Activated naive CD8-positive, alpha-beta T cell (primary cell): Measurements from ENCODE around the gene SLIT3.

Experiments
- H3K27ac Mint-ChIP-seq: one replicate; pipeline ENCODE4 v1.8.0; 2021; ENCODE audit warnings: mixed read lengths
- H3K27me3 Mint-ChIP-seq: one replicate; pipeline ENCODE4 v1.8.0; 2021; ENCODE audit warnings: mixed read lengths
- H3K36me3 Mint-ChIP-seq: one replicate; pipeline ENCODE4 v1.8.0; 2021; ENCODE audit warnings: mixed read lengths
- H3K4me1 Mint-ChIP-seq: one replicate; pipeline ENCODE4 v1.8.0; 2021; ENCODE audit warnings: low read depth, mixed read lengths
- H3K4me3 Mint-ChIP-seq: one replicate; pipeline ENCODE4 v1.8.0; 2021; ENCODE audit warnings: mild to moderate bottlenecking, mixed read lengths
- H3K9me3 Mint-ChIP-seq: one replicate; pipeline ENCODE4 v1.8.0; 2021; ENCODE audit warnings: low read depth, mixed read lengths

The SLIT3 gene

GRCh38 chr5:168944004-168944403, 356.9 kb downstream of the SLIT3 start:
- no peak overlapping the region for H3K27ac Mint-ChIP-seq
- H3K36me3 Mint-ChIP-seq = no peaks in the 10 kb centered on the region
- no peaks in the 10 kb centered on the region for H3K27me3 Mint-ChIP-seq
- no peak overlapping the region for H3K4me3 Mint-ChIP-seq
- H3K9me3 Mint-ChIP-seq = no peaks in the 10 kb centered on the region
- H3K4me1 Mint-ChIP-seq = no peaks in the 10 kb centered on the region

- Mint-ChIP-seq H3K4me3 (no peak overlapping the region), H3K36me3 (no peaks in the 10 kb centered on the region), H3K9me3 (no peaks in the 10 kb centered on the region), H3K27me3 (no peaks in the 10 kb centered on the region), H3K4me1 (no peaks in the 10 kb centered on the region), H3K27ac (no peak overlapping the region)
These were observed 357.7 kb downstream of the SLIT3 start for GRCh38 chr5:168943091-168943884.

GRCh38 chr5:168941901-168942300, 359.0 kb downstream of the SLIT3 start:
- H3K27ac Mint-ChIP-seq = no peak overlapping the region
- no peaks in the 10 kb centered on the region for H3K27me3 Mint-ChIP-seq
- H3K4me1 Mint-ChIP-seq = no peaks in the 10 kb centered on the region
- H3K36me3 Mint-ChIP-seq = no peaks in the 10 kb centered on the region
- no peaks in the 10 kb centered on the region for H3K9me3 Mint-ChIP-seq
- H3K4me3 Mint-ChIP-seq = no peak overlapping the region

- H3K27ac Mint-ChIP-seq = no peak overlapping the region
- H3K9me3 Mint-ChIP-seq = no peaks in the 10 kb centered on the region
- no peak overlapping the region for H3K4me3 Mint-ChIP-seq
- H3K27me3 Mint-ChIP-seq = no peaks in the 10 kb centered on the region
- no peaks in the 10 kb centered on the region for H3K4me1 Mint-ChIP-seq
- H3K36me3 Mint-ChIP-seq = no peaks in the 10 kb centered on the region
These were observed 360.2 kb downstream of the SLIT3 start for GRCh38 chr5:168940712-168941111.

- Mint-ChIP-seq H3K27me3 (no peaks in the 10 kb centered on the region), H3K4me3 (no peak overlapping the region), H3K27ac (no peak overlapping the region), H3K9me3 (no peaks in the 10 kb centered on the region), H3K36me3 (no peaks in the 10 kb centered on the region), H3K4me1 (no peaks in the 10 kb centered on the region)
These were observed 360.9 kb downstream of the SLIT3 start for GRCh38 chr5:168939887-168940544.

- H3K27ac Mint-ChIP-seq = no peak overlapping the region
- no peaks in the 10 kb centered on the region for H3K9me3 Mint-ChIP-seq
- H3K27me3 Mint-ChIP-seq = no peaks in the 10 kb centered on the region
- no peaks in the 10 kb centered on the region for H3K4me1 Mint-ChIP-seq
- no peaks in the 10 kb centered on the region for H3K36me3 Mint-ChIP-seq
- no peak overlapping the region for H3K4me3 Mint-ChIP-seq
These were observed 361.7 kb downstream of the SLIT3 start for GRCh38 chr5:168939156-168939800.

GRCh38 chr5:168936511-168936910, 364.4 kb downstream of the SLIT3 start:
- Mint-ChIP-seq H3K36me3 (no peaks in the 10 kb centered on the region), H3K4me3 (no peak overlapping the region), H3K27ac (no peak overlapping the region), H3K27me3 (no peaks in the 10 kb centered on the region), H3K4me1 (no peaks in the 10 kb centered on the region), H3K9me3 (no peaks in the 10 kb centered on the region)

- H3K27me3 Mint-ChIP-seq = no peaks in the 10 kb centered on the region
- H3K9me3 Mint-ChIP-seq = no peaks in the 10 kb centered on the region
- no peak overlapping the region for H3K27ac Mint-ChIP-seq
- no peaks in the 10 kb centered on the region for H3K4me1 Mint-ChIP-seq
- no peaks in the 10 kb centered on the region for H3K36me3 Mint-ChIP-seq
- no peak overlapping the region for H3K4me3 Mint-ChIP-seq
These were observed 365.8 kb downstream of the SLIT3 start for GRCh38 chr5:168935183-168935582.

GRCh38 chr5:168934169-168934568, 366.8 kb downstream of the SLIT3 start:
- Mint-ChIP-seq H3K27ac (no peak overlapping the region), H3K4me3 (no peak overlapping the region), H3K27me3 (peaks cover 2% of the 10 kb centered on the region), H3K9me3 (no peaks in the 10 kb centered on the region), H3K36me3 (no peaks in the 10 kb centered on the region), H3K4me1 (no peaks in the 10 kb centered on the region)

GRCh38 chr5:168932400-168933189, 368.3 kb downstream of the SLIT3 start:
- no peak overlapping the region for H3K27ac Mint-ChIP-seq
- H3K4me3 Mint-ChIP-seq = no peak overlapping the region

GRCh38 chr5:168931638-168932345, 369.1 kb downstream of the SLIT3 start:
- Mint-ChIP-seq H3K27ac (no peak overlapping the region), H3K4me1 (no peaks in the 10 kb centered on the region), H3K36me3 (no peaks in the 10 kb centered on the region), H3K27me3 (peaks cover 5% of the 10 kb centered on the region), H3K4me3 (no peak overlapping the region), H3K9me3 (no peaks in the 10 kb centered on the region)

More at GRCh38 chr5:168932400-168933189, 368.3 kb downstream of the SLIT3 start:
- H3K36me3 Mint-ChIP-seq = no peaks in the 10 kb centered on the region
- peaks cover 5% of the 10 kb centered on the region for H3K27me3 Mint-ChIP-seq
- no peaks in the 10 kb centered on the region for H3K4me1 Mint-ChIP-seq
- H3K9me3 Mint-ChIP-seq = no peaks in the 10 kb centered on the region

GRCh38 chr5:168929656-168930055, 371.3 kb downstream of the SLIT3 start:
- Mint-ChIP-seq H3K4me1 (no peaks in the 10 kb centered on the region), H3K27ac (no peak overlapping the region), H3K36me3 (no peaks in the 10 kb centered on the region), H3K27me3 (peaks cover 7% of the 10 kb centered on the region), H3K4me3 (no peak overlapping the region), H3K9me3 (no peaks in the 10 kb centered on the region)

- H3K27me3 Mint-ChIP-seq = peaks cover 24% of the 10 kb centered on the region
- H3K27ac Mint-ChIP-seq = no peak overlapping the region
- H3K4me1 Mint-ChIP-seq = no peaks in the 10 kb centered on the region
- H3K9me3 Mint-ChIP-seq = no peaks in the 10 kb centered on the region
- no peaks in the 10 kb centered on the region for H3K36me3 Mint-ChIP-seq
- H3K4me3 Mint-ChIP-seq = no peak overlapping the region
These were observed 375.8 kb downstream of the SLIT3 start for GRCh38 chr5:168925160-168925559.

- peaks cover 24% of the 10 kb centered on the region for H3K27me3 Mint-ChIP-seq
- H3K4me3 Mint-ChIP-seq = no peak overlapping the region
- no peaks in the 10 kb centered on the region for H3K36me3 Mint-ChIP-seq
- no peaks in the 10 kb centered on the region for H3K9me3 Mint-ChIP-seq
- H3K4me1 Mint-ChIP-seq = no peaks in the 10 kb centered on the region
- no peak overlapping the region for H3K27ac Mint-ChIP-seq
These were observed 379.6 kb downstream of the SLIT3 start for GRCh38 chr5:168921147-168921866.
